Measurements from ENCODE around the gene UGT3A2.
"Not testable (repeated sequence)": the region's sequence is repeated elsewhere in the genome, so short reads cannot be mapped to it uniquely, and the experiment has no call there.

UGT3A2 gene

DNA sequence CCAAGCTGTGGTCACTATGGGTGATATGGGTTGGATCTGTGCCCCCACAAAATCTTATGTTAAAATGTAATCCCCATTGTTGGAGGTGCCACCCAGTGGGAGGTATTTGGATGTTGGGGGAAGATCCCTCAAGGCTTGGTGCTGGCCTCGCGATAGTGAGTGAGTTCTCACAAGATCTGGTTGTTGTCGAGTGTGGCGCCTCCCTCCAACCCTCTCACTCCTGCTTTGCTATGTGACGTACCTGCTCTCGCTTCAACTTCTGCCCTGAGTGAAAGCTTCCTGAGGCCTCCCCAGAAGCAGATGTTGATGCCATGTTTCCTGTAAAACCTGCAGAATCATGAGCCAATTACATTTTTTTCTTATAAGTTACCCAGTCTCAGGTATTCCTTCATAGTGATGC lies 35.5 kb downstream of the UGT3A2 start:
- Histone ChIP-seq H3K36me3 (ENCODE audit: insufficient read depth, low read length) (no peaks in the 10 kb centered on the region), H3K27ac (ENCODE audit: low read depth, low read length) (no peak overlapping the region), H3K4me3 (ENCODE audit: low read depth, low read length) (no peak overlapping the region), H3K4me1 (ENCODE audit: control insufficient read depth, insufficient read depth, low read length, unreplicated experiment) (no peaks in the 10 kb centered on the region), H3K27me3 (ENCODE audit: insufficient read depth, low read length) (peaks cover 47% of the 10 kb centered on the region), H3K79me2 (ENCODE audit: control insufficient read depth, insufficient read depth, low read length, unreplicated experiment) (no peaks in the 10 kb centered on the region), H2AFZ (ENCODE audit: low read length, unreplicated experiment) (no peak overlapping the region)

DNA sequence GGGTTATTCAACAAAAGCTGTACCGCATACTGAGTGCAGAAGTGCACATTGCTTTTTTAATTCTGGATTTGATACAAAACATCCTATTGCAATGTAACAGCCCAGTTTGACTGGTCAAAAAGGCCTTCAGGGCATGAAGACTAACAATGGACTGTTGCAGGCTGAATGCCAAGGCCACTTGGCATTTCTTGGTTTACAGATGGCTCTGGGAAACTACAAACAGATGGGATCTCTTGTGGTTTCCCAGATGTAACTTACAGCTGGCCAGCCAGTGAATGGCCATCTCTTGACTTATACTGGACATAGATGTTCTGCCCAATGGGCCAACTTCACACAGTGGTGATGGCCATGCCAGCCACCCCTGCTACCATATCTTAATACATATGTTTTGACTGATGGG lies 36.8 kb downstream of the UGT3A2 start:
- H3K4me3 ChIP-seq (ENCODE audit: low read depth, low read length), result no peak overlapping the region
- H3K27me3 ChIP-seq (ENCODE audit: insufficient read depth, low read length), result peaks cover 53% of the 10 kb centered on the region
- H3K79me2 ChIP-seq (ENCODE audit: control insufficient read depth, insufficient read depth, low read length, unreplicated experiment), result no peaks in the 10 kb centered on the region
- no peak overlapping the region for H3K27ac ChIP-seq (ENCODE audit: low read depth, low read length)
- H3K36me3 ChIP-seq (ENCODE audit: insufficient read depth, low read length), result no peaks in the 10 kb centered on the region
- H3K4me1 ChIP-seq (ENCODE audit: control insufficient read depth, insufficient read depth, low read length, unreplicated experiment), result no peaks in the 10 kb centered on the region
- H2AFZ ChIP-seq (ENCODE audit: low read length, unreplicated experiment), result no peak overlapping the region

DNA sequence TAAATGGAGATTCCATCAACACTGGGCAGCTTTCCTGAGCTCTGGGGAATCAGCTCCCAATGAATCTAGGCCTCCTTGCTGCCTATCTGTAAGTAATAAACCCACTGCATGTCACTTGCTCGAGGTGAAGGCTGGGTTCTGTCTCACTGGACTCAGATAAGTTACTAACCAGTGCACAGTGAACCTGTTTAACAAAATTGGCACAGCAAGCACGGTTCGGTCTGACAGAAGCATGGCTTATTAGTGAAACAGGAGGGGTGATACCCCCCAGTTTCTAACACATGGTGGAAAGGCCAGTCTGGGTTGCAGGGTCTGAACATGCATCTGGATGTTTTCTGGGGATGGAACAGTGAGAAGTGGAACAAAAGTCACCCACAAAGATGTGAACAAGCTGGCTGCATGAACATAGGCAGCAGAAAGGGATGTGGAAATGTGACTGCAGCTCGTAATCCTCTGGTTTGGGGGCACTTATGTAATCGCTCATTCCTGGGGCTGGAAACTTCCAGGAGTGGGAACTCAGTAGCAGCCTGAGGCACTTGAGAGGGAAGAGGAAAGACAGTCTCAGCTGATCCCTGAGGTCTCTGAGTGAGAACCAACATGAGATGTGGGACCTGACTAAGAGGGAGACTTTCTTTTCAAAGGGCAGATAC lies 37.7 kb downstream of the UGT3A2 start:
- H3K79me2 ChIP-seq (ENCODE audit: control insufficient read depth, insufficient read depth, low read length, unreplicated experiment), result no peaks in the 10 kb centered on the region
- H3K4me1 ChIP-seq (ENCODE audit: control insufficient read depth, insufficient read depth, low read length, unreplicated experiment), result no peaks in the 10 kb centered on the region
- no peak overlapping the region for H3K27ac ChIP-seq (ENCODE audit: low read depth, low read length)
- H3K27me3 ChIP-seq (ENCODE audit: insufficient read depth, low read length), result peaks cover 59% of the 10 kb centered on the region
- no peak overlapping the region for H2AFZ ChIP-seq (ENCODE audit: low read length, unreplicated experiment)
- H3K36me3 ChIP-seq (ENCODE audit: insufficient read depth, low read length), result no peaks in the 10 kb centered on the region
- H3K4me3 ChIP-seq (ENCODE audit: low read depth, low read length), result no peak overlapping the region

DNA sequence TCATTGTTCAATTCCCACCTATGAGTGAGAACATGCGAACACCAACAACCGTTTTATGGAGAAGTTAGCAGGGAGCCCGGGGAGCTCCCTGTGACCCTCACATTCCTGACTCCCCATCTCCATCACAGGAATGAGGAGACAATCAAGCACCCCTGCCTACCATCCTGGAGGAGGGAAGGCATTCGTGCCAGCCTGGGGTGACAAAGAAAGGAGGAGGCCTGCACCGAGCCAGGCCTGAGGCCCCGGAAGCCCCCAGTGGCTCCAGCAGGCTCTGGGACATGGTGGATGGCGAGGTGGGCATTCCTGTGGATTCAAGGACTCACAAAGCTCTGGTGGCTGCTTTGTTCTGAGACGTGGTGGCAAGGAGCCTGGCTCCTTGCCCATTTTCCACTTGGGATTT lies 39.0 kb downstream of the UGT3A2 start:
- Histone ChIP-seq H3K36me3 (ENCODE audit: insufficient read depth, low read length) (no peaks in the 10 kb centered on the region), H3K4me1 (ENCODE audit: control insufficient read depth, insufficient read depth, low read length, unreplicated experiment) (no peaks in the 10 kb centered on the region), H3K79me2 (ENCODE audit: control insufficient read depth, insufficient read depth, low read length, unreplicated experiment) (no peaks in the 10 kb centered on the region), H3K27ac (ENCODE audit: low read depth, low read length) (no peak overlapping the region), H3K4me3 (ENCODE audit: low read depth, low read length) (no peak overlapping the region), H2AFZ (ENCODE audit: low read length, unreplicated experiment) (no peak overlapping the region), H3K27me3 (ENCODE audit: insufficient read depth, low read length) (peaks cover 60% of the 10 kb centered on the region)

DNA sequence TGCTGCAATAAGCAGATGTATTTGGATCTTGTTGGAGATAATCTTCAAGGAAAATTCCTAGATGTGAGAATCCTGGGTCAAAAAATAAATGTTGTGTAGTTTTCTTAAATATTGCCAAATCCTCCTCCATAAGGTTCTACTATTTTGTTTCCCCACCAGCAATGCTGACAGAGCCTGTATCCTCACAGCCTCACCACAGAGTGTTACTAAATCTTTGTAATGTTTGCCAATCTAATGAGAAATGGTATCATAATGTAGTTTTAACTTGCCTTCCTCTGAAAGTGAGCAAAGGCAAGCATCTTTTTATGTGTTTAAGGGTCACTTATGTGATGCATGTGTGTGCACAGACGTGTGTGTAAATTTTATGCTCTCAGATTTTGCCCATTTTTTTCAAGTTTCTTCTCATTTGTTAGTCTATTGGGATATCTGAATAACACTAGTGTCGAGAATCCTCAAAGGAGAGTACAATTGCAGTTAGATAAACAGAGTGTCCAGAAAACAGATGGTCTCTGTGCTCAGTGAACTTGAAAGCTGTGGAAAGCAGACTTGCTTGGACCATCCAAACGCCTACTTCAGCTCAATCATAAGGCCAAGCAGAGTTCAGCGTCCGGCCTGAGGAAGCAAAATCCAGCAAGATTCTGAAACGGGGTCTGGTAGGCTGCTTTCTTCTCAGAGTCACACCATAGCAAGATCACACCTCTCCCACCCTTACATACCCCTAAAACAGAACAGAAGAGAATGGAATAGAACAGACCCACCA lies 39.8 kb downstream of the UGT3A2 start:
- Histone ChIP-seq H3K4me3 (ENCODE audit: low read depth, low read length) (no peak overlapping the region), H3K27ac (ENCODE audit: low read depth, low read length) (no peak overlapping the region), H3K79me2 (ENCODE audit: control insufficient read depth, insufficient read depth, low read length, unreplicated experiment) (no peaks in the 10 kb centered on the region), H2AFZ (ENCODE audit: low read length, unreplicated experiment) (no peak overlapping the region), H3K4me1 (ENCODE audit: control insufficient read depth, insufficient read depth, low read length, unreplicated experiment) (no peaks in the 10 kb centered on the region), H3K27me3 (ENCODE audit: insufficient read depth, low read length) (peaks cover 57% of the 10 kb centered on the region), H3K36me3 (ENCODE audit: insufficient read depth, low read length) (no peaks in the 10 kb centered on the region)

GRCh38 chr5:36022246-36022645 lies 44.4 kb downstream of the UGT3A2 start:
- not testable (repeated sequence) for H3K4me3 ChIP-seq (ENCODE audit: low read depth, low read length); H2AFZ ChIP-seq (ENCODE audit: low read length, unreplicated experiment); H3K36me3 ChIP-seq (ENCODE audit: insufficient read depth, low read length); H3K4me1 ChIP-seq (ENCODE audit: control insufficient read depth, insufficient read depth, low read length, unreplicated experiment); H3K27ac ChIP-seq (ENCODE audit: low read depth, low read length); H3K79me2 ChIP-seq (ENCODE audit: control insufficient read depth, insufficient read depth, low read length, unreplicated experiment)
- H3K27me3 ChIP-seq (ENCODE audit: insufficient read depth, low read length), result peaks cover 50% of the 10 kb centered on the region

GRCh38 chr5:36019584-36019983 lies 47.1 kb downstream of the UGT3A2 start:
- not testable (repeated sequence) for H2AFZ ChIP-seq (ENCODE audit: low read length, unreplicated experiment); H3K36me3 ChIP-seq (ENCODE audit: insufficient read depth, low read length); H3K4me1 ChIP-seq (ENCODE audit: control insufficient read depth, insufficient read depth, low read length, unreplicated experiment); H3K4me3 ChIP-seq (ENCODE audit: low read depth, low read length); H3K27ac ChIP-seq (ENCODE audit: low read depth, low read length); H3K79me2 ChIP-seq (ENCODE audit: control insufficient read depth, insufficient read depth, low read length, unreplicated experiment)
- H3K27me3 ChIP-seq (ENCODE audit: insufficient read depth, low read length), result peaks cover 25% of the 10 kb centered on the region

DNA sequence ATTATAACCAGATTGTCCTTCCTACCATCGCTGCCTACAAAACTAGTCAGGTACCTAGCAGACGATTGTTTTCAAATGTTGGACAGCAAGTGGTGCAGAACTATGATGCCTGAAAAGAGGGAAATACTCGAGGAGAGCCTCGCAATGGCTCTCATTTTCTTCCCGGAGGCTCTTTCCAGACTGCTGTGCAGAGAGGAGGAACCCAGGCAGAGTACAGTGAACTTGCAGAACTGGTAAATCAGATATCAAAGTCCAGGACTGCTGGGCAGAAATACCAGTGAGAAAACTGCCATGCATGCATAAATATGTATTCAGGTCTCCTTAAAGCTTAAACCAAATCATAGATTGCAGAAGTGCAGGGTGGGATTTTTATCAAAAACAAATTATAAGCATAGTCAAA lies 49.1 kb downstream of the UGT3A2 start:
- Histone ChIP-seq H3K4me3 (ENCODE audit: low read depth, low read length) (no peak overlapping the region), H3K4me1 (ENCODE audit: control insufficient read depth, insufficient read depth, low read length, unreplicated experiment) (no peaks in the 10 kb centered on the region), H3K27ac (ENCODE audit: low read depth, low read length) (no peak overlapping the region), H3K79me2 (ENCODE audit: control insufficient read depth, insufficient read depth, low read length, unreplicated experiment) (no peaks in the 10 kb centered on the region), H3K36me3 (ENCODE audit: insufficient read depth, low read length) (no peaks in the 10 kb centered on the region), H3K27me3 (ENCODE audit: insufficient read depth, low read length) (peaks cover 15% of the 10 kb centered on the region), H2AFZ (ENCODE audit: low read length, unreplicated experiment) (no peak overlapping the region)

DNA sequence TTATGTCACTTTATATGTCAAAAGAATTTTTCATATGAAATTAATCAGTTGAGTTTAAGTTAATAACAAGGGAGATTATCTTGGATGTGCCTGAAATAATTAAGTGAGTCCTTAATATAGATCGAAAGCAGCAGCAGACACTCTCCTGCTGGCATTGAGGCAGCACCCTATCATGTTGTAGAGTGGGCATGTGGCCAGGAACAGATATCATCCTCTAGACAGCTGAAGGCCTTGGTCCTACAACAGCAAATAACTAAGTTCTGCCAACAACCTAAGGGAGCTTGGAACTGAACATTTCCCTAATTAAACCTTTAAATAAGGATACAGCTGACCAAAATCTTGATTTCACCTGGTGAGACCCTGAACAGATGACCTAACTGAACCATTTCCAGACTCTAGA lies 49.7 kb downstream of the UGT3A2 start:
- H3K27ac ChIP-seq (ENCODE audit: low read depth, low read length), result no peak overlapping the region
- no peaks in the 10 kb centered on the region for H3K36me3 ChIP-seq (ENCODE audit: insufficient read depth, low read length)
- no peaks in the 10 kb centered on the region for H3K79me2 ChIP-seq (ENCODE audit: control insufficient read depth, insufficient read depth, low read length, unreplicated experiment)
- H3K27me3 ChIP-seq (ENCODE audit: insufficient read depth, low read length), result peaks cover 14% of the 10 kb centered on the region
- H3K4me1 ChIP-seq (ENCODE audit: control insufficient read depth, insufficient read depth, low read length, unreplicated experiment), result no peaks in the 10 kb centered on the region
- no peak overlapping the region for H2AFZ ChIP-seq (ENCODE audit: low read length, unreplicated experiment)
- no peak overlapping the region for H3K4me3 ChIP-seq (ENCODE audit: low read depth, low read length)

- H3K27ac ChIP-seq (ENCODE audit: low read depth, low read length), result no peak overlapping the region
- no peaks in the 10 kb centered on the region for H3K36me3 ChIP-seq (ENCODE audit: insufficient read depth, low read length)
- no peaks in the 10 kb centered on the region for H3K4me1 ChIP-seq (ENCODE audit: control insufficient read depth, insufficient read depth, low read length, unreplicated experiment)
- peaks cover 5% of the 10 kb centered on the region; the same call in 1 of the 2 replicates for H3K27me3 ChIP-seq (ENCODE audit: insufficient read depth, low read length)
- no peak overlapping the region for H3K4me3 ChIP-seq (ENCODE audit: low read depth, low read length)
- H3K79me2 ChIP-seq (ENCODE audit: control insufficient read depth, insufficient read depth, low read length, unreplicated experiment), result no peaks in the 10 kb centered on the region
- H2AFZ ChIP-seq (ENCODE audit: low read length, unreplicated experiment), result no peak overlapping the region
Measured at GRCh38 chr5:36013182-36013581, 53.5 kb downstream of the UGT3A2 start.

GRCh38 chr5:36009698-36010097 lies 57.0 kb downstream of the UGT3A2 start:
- no peak overlapping the region for H3K4me3 ChIP-seq (ENCODE audit: low read depth, low read length)
- H3K36me3 ChIP-seq (ENCODE audit: insufficient read depth, low read length), result no peaks in the 10 kb centered on the region
- no peaks in the 10 kb centered on the region for H3K4me1 ChIP-seq (ENCODE audit: control insufficient read depth, insufficient read depth, low read length, unreplicated experiment)
- peaks cover 15% of the 10 kb centered on the region; the same call in 1 of the 2 replicates for H3K27me3 ChIP-seq (ENCODE audit: insufficient read depth, low read length)
- no peak overlapping the region for H3K27ac ChIP-seq (ENCODE audit: low read depth, low read length)
- H2AFZ ChIP-seq (ENCODE audit: low read length, unreplicated experiment), result no peak overlapping the region
- H3K79me2 ChIP-seq (ENCODE audit: control insufficient read depth, insufficient read depth, low read length, unreplicated experiment), result no peaks in the 10 kb centered on the region

All from ACC112 (cell line).